NK-92 (cell line): Measurements from ENCODE around the gene AVL9.
"Not testable (repeated sequence)": the region's sequence is repeated elsewhere in the genome, so short reads cannot be mapped to it uniquely, and the experiment has no call there.

Experiments
- DNase-seq: peaks from one replicate; lab custom pipeline; 2025; ENCODE audit not compliant: unreplicated experiment; lab: John Stamatoyannopoulos, UW

The AVL9 gene

DNA sequence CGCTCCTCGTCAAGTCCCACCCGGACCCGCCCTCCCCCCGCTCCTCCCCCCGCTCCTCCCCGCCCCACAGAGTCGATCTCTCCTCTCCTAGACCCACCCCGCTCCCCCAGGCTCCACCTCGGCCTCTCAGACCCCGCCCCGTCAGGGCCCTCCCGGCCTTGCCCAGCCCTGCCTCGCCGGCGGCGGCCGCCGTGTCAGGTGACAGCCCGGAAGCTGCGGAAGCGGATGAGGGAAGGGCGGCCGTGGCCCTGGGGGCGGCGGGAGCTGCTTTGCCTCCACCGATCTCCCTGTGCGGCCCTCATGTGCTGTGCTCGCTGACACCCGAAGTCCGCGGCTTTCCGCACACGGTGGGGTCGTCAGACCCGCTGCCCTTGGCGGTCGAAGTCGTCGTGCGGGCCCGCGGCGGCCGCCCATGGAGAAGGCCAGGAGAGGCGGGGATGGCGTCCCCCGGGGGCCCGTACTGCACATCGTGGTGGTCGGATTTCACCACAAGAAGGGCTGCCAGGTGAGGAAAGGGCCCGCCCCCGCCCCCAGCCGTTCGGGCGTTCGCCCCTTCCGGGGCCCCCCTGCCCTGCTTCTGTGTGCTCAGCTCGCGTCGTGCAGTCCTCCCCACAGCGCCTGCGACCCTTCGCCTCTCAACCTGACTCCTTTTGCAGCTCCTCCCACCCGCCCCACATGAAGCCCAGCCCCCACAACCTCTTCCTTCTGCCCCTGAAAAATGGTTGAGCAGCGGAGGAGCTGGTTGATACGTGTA, at the start of gene AVL9:
AVL9 (plus strand) TSS at position 192 of the 754 bp plus-strand sequence; CDS start at position 413, 221 bp downstream.
- DNase-seq, result peak; percentile 95

DNA sequence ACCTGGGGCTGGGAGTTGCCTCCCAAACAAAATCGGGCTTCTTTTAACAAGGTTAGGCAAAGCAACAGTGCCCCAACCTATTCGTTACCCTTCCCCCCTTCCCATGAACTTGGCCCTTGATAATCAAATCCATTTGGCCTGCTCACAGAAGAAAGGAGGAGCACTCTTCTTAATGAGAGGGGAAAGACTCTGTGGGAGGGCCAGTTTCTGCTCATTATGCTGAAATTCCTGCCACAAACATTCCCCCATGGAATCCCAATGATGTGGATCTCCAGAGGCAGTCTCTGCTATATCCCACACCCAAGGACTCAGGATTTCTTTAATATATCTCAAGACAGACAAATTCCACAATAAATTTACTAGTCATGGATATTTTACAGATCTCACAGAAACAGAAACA, 48.1 kb upstream of the AVL9 start:
- no peak for DNase-seq

DNA sequence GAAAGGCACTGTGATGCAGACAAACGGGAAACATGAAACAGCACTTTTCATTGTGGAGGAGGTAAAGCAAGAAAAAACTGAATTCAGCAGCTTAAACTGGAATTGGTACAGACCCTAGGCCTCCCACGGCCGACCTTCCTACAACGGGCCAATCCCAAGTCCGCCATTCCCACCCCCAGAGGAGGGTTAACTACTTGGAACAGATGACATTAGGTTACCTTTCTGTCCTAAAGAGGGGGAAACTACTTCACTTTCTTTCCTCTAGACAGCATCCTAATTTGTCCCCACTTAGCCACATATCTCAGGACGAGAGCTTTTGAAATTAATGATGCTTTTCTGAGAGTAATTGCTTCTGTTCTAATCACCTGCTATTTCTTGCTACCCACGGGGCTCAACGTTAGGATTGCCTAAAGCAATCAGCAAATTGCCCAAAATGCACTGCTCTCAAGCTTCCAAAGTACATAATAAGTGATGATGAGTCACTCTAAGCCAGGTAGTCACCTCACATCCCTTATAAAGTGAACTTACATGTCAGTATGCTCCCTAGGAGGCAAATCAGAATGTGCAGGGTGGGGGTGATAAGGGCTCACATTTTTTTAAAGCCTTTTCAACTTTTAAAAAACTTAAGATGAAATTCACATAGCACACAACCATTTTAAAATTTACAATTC, 41.8 kb upstream of the AVL9 start:
- DNase-seq, result no peak

DNA sequence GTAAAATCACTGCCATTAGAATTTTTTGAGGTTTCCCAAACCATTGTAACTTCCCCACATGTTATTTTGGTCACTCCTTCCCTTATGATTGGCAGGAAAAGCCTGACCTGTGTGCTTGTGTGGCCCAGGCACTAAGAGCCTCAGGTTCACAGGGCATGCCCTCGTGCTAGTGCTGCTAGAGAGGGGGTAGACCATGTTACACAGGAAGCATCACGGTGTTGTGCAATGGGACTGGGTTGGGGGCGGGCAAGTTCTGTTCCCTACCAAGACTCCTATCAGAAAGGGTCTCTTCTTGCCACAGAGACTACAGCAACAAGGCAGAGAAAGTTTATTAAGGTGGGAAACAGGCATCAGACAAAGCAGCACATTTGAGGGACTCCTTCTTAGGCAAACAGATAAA, 37.3 kb upstream of the AVL9 start:
- DNase-seq, result no peak

DNA sequence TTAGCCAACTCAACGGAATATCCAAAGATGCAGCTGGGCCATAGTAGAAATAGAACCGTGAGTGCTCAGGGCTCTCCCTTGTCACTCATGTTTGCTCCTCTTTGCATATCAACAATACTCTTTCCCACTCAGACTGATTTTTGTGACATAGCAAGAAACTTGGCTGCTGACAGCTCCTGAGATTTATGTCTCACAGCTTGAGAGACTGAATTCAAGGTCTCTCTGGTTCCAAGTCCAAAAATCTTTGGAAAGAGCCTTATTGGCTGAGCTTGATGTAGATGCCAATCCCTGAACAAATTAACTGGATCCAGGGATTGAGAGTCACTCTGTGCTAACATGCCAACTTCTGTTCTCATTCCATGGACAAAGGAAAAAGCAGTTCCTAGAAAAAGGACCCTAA, 35.5 kb upstream of the AVL9 start:
- no peak for DNase-seq

DNA sequence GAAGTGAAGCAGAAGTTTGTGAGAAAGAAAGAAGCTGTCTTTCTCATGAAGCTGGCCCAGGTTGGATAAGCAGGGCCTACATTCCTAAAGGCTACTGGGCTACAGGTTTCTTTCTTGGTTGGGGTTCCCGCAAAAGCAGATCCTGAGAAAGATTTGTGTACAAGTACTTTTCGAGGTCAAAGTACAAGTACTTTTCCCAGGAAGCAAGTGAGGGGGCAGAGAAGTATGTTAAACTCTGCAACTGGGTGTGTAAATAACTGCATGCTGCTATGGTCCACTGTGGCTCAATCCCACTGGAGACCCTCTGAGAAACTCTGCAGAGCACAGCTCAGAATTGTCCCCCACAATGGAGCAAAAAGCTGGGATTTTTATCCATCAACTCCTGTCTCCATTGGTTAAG, 33.8 kb upstream of the AVL9 start:
- DNase-seq, result no peak

DNA sequence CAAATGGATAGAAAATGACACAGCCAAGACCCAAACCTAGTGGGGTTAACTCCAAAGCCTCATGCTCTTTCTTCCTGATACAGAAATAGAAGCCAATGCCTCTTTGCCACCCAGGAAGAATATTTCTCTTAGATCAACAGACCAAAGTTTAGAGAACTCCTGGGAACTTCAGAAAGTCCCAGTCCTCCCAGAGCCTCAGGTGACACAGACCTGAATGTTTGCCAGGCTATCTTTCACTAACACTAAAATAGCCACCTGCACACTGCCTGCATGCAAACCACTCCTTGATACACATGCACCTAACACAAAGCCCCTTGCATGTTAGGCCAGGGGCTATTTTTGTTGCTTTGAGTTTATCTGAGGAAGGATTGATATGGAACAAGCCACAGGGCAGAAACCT, 32.8 kb upstream of the AVL9 start:
- DNase-seq, result no peak

DNA sequence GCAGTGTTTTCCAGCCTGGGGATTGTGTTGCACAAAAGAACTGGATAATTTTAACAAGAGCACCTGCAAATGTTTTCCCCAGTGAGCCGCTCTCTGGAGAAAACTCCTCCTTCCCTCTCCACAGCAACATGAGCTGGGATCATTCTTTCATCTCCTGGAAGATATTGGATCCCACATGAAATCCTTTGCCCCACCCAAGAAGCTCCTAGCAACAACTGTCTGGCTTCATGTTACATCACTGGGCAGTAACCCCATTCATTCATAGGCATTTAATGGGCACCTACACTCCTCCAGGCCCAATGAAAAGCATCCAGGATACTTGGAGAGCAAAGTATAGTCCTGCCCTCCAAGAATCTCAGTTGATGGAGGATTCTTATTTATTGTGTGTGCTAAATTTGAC, 32.3 kb upstream of the AVL9 start:
- no peak for DNase-seq

DNA sequence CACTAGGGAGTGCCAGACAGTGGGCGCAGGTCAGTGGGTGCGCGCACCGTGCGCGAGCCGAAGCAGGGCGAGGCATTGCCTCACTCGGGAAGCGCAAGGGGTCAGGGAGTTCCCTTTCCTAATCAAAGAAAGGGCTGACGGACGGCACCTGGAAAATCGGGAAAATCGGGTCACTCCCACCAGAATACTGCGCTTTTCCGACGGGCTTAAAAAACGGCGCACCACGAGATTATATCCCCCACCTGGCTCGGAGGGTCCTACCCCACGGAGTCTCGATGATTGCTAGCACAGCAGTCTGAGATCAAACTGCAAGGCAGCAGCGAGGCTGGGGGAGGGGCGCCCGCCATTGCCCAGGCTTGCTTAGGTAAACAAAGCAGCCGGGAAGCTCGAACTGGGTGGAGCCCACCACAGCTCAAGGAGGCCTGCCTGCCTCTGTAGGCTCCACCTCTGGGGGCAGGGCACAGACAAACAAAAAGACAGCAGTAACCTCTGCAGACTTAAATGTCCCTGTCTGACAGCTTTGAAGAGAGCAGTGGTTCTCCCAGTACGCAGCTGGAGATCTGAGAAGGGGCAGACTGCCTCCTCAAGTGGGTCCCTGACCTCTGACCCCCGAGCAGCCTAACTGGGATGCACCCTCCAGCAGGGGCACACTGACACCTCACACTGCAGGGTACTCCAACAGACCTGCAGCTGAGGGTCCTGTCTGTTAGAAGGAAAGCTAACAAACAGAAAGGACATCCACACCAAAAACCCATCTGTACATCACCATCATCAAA, 30.5 kb upstream of the AVL9 start:
- DNase-seq, result not testable (repeated sequence)

DNA sequence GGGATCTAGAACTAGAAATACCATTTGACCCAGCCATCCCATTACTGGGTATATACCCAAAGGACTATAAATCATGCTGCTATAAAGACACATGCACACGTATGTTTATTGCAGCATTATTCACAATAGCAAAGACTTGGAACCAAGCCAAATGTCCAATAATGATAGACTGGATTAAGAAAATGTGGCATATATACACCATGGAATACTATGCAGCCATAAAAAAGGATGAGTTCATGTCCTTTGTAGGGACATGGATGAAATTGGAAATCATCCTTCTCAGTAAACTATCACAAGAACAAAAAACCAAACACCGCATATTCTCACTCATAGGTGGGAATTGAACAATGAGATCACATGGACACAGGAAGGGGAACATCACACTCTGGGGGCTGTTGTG, 25.3 kb upstream of the AVL9 start:
- DNase-seq, result not testable (repeated sequence)

DNA sequence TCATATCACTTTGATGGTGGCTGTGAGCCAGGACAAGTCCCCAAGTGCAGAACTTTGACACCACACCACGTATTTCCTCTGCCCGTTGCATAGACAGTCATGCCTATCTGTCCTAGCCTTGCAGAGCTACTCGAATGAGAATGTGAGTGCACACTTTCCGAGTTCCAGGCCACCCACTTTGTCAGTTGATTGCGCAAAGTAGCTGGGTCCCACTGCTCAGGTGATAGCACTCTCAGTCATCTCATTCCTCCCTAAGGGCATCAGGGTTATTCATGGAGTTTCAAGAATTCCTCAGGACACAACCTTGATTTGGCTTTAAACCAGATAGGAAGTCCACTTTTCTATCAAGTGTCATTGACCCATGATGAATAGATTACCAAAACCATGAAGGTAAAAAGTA, 24.4 kb upstream of the AVL9 start:
- DNase-seq, result no peak

DNA sequence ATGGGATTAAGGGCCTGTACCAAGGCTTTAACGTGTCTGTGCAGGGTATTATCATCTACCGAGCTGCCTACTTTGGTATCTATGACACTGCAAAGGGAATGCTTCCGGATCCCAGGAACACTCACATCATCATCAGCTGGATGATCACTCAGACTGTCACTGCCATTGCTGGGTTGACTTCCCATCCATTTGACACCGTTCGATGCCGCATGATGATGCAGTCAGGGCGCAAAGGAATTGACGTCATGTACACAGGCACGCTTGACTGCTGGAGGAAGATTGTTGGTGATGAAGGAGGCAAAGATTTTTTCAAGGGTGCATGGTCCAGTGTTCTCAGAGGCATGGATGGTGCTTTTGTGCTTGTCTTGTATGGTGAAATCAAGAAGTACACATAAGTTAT, 23.3 kb upstream of the AVL9 start:
- no peak for DNase-seq

DNA sequence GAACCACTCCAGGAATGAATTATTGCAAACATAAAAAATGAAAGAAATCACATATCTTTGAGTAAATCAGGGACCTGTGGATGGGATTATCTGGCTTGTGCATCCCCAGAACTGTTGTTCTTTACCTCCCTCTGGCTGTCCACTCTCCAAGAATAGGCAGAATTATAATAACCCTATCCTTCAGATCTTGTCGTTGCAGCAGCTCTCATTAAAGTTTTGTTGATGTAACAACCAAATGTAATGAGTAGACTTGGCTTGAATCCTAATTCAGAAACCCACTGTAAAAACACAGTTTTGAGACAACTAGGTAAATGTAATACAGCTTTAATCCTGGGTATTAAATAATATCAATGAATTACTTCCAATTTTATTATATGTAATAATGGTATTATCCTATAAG, 21.3 kb upstream of the AVL9 start:
- no peak for DNase-seq

DNA sequence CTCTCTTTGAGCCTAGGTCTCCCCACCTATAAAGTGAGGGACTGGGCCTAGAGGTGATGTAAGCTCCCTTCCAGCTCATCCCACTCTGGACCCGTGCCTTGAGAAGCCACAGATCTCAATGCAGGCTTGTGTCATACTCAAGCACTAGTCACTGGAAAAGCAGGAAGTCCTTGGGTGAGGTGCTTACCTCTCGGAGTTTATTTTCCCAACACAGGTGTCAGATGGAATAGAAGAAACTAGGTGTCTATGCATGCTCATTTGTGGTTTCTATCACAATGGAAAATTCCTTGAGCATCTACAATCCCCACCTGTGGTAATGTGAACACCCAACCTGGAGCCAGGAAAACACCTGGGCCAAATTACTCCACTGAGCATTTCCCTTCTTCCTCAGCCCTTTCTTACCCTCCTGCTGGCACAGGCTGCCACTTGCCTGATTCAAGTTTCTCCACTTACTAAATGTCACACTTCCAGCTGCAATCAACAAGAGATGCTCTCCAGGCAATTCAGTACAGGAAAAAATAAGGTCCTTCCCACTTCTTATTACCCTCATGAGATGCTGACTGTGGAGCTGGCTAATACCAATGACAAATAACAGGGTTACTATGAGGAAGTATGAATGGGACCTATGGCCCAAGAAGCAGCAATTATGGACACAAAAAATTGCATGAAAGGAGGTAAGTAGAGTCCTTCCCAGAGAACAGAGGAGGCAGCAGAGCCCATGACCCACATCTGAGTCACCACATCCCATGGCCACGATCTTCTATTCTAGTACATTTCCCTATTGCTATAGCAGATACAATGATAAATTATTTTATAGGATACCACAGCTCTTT, 18.3 kb upstream of the AVL9 start:
- DNase-seq, result no peak

DNA sequence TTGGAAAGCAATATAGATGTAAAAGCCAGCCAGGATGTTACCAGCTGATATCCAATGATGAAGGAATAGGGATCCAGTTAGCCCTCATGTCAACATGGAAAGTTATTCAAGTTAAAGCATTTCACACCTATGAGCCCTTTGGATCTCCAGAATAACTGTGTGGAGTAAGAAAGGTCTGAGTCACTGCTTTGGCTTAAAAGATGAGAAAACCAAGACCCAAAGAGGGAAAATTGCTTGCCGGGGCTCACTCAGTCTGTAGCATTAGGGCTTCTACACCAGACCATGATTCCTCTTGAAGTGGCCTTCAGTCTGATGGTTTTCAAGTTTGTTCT, 17.7 kb upstream of the AVL9 start:
- DNase-seq, result no peak

DNA sequence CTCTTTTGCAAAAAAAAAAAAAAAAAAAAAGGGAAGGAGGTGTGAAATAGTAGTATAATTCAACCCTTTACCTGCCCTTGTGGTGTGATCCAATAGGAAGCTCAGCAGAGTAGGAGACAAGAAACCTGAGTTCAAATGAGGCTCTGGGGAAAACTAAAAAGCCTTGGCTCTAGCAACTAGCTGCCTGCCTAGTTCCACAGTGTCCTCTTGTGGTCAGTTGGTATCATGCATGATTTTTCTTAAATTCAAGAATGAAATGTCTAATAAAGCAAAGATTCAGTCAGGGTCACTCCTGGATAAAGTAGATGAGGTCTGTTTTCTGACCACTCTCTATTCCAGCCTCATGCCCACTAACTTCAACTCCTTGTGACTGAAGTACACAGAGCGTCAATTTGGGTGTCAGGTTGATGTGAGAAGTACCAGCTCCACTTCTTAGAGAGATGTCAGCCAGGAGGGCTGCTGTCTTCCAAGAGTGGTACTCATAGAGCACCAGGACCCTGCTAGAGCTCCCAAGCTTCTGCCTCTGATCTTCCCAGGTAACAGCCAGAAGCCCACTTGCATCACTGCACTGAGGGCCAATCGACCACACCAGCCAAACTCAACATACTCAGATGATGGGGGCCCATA, 15.6 kb upstream of the AVL9 start:
- DNase-seq, result no peak

DNA sequence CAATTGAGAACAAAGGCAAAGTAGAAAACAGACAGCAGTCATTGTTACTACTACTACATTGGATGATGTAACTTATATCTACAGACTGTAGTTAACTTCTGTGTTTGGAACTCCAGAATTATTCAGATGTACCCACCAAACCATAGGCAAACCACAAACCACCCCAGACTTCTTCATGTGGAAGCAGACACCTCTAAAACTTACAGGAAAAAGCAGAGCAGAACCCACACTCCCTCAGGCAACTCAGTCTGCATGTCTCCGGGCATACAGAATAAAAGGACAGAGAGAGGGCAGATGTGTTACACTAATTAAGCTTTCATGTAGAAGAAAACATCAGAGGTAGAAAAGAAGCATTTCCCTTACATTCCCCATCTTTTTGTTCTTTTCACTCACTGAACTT, 14.1 kb upstream of the AVL9 start:
- DNase-seq, result no peak

DNA sequence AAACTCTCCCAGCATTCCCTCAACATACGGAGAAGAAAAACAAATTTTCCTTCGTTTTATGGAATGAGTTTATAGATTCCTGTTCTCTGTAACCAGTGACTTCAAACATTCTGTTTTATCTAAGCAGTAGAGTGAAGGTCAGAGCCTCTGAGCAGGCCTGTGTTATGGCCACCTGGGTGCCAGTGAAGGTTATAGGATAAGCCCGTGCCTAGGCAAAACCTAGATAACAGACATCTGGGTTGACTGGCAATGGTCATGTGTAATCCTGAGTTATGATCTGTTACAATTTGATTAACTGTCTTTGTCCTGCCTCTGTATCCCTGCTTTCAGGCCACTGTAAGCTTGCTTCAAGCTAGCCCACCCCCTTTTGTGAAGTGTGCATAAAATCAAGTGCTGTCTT, 13.4 kb upstream of the AVL9 start:
- DNase-seq, result no peak

DNA sequence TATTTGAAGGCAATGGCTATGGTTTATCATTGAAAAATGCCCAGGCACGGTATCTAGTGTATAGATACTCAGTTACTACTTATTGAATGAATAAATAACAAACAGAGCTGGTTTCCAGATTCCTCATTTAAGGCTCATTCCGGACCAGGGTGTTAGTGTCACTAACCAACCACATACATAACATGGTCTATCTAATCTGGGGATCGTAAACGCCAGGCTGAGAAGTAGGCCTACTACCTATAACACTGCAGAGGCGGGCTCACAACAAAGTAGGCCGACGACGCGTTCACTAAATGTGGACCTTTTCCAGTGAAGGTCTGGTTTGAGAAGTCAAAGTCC, 5.5 kb upstream of the AVL9 start:
- no peak for DNase-seq

DNA sequence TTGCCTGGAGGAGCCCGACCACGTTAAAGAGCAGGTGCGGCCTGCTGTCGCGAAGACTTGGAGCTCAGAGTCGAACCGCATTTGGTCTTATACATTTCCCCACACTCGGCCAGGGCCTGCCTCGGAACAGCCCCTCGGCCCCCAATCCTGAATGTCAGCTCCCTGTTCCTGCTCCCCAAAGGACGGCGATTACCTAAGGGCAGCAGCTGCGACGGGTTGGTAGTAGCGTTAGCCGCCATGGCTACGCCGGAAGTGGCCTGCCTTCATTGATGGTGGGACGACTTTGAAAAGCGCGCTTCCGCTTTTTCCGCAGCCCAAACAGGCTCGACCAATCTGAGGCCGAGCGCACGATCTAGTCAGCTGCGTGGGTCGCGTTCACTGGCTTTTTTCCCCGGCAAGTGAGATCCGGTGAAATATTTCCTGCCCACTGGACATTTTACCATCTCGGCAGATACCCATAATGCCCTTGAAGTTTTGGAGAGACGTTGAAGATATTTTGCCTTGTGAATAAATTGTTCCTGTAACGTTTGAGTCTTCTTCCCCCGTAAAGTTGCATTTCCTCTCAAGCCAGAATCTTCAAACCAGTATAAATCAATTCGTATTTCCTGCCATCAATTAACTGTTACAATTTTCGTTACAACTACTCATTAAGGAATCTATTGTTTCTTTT, 5.0 kb upstream of the AVL9 start, which contains the start of gene LSM5:
LSM5 (minus strand) TSS at position 254 of the 670 bp plus-strand sequence; CDS start at position 239, 15 bp downstream.
- peak; percentile 18 for DNase-seq
